HCT116 (cell line): ENCODE measurements around the gene LLGL2. TPM values are rescaled to one million over a fixed set of nuclear protein-coding genes. Genes with fewer than 3 reads are reported as not detected.

Experiments used
- ATAC-seq: fragments of 200-7000 bp; cut with Tn5 transposase; 2 replicates; pipeline ENCODE4 v1.9.1; 2020; ENCODE audit warnings: mild to moderate bottlenecking, moderate library complexity
- BruUV-seq: library from RNA; stranded (reverse); fragments of 400-500 nt; replicated peaks from 2 replicates; lab custom pipeline; 2021; lab: Mats Ljungman, UMichigan
- CTCF ChIA-PET: fragments of 300-600 bp; sonication (Branson Sonifier 250); formaldehyde crosslinking; loops from one replicate; lab custom pipeline; 2021; ENCODE audit warnings: antibody characterized with exemption; lab: Charles Lee
- POLR2A ChIA-PET: fragments of 300-600, 350-600 bp; sonication (Branson Sonifier 250); formaldehyde crosslinking; loops from one replicate; lab custom pipeline; 2021; ENCODE audit warnings: antibody characterized with exemption; lab: Charles Lee
- RAD21 ChIA-PET, 2 experiments: fragments of 300-600 bp; sonication (Branson Sonifier 250); formaldehyde crosslinking; loops; one replicate each; lab custom pipeline; 2023; ENCODE audit warnings: low total read pairs in 2 of 2; ENCODE audit not compliant: uncharacterized antibody in 2 of 2, unreplicated experiment in 2 of 2, low non-redundant PET in 1 of 2; lab: Charles Lee
- DNase-seq: peaks from one replicate; pipeline ENCODE4 v3.0.0-alpha.2; 2010; ENCODE audit warnings: low read depth, low spot score
- H2AFZ ChIP-seq: fragments of 200-600 bp; shearing (Covaris generic), sonication (generic); 2 replicates; pipeline ENCODE4 v1.6.1; 2017; ENCODE audit warnings: low read depth, mixed run types, mixed read lengths, antibody characterized with exemption, low read length; ENCODE audit not compliant: poor library complexity, severe bottlenecking
- H3K27ac ChIP-seq: 2 replicates; pipeline ENCODE4 v1.5.1; 2012; ENCODE audit warnings: low read depth, low read length
- H3K27me3 ChIP-seq: fragments of 200-600 bp; sonication (generic); 2 replicates; pipeline ENCODE4 v1.6.1; 2016; ENCODE audit warnings: mixed run types, low read length, mixed read lengths; ENCODE audit not compliant: insufficient read depth
- H3K36me3 ChIP-seq, 2 experiments: fragments of 200-500 bp in 1 of 2; fragments of 200-600 bp in 1 of 2; sonication (Bioruptor generic) in 1 of 2; sonication (generic) in 1 of 2; 2 replicates each; pipeline versions ENCODE4 v1.5.1 to v1.6.1; 2014 to 2016; ENCODE audit warnings: low read length in 2 of 2, inconsistent platforms in 1 of 2, mixed read lengths in 1 of 2, mixed run types in 1 of 2; ENCODE audit not compliant: insufficient read depth in 2 of 2, control insufficient read depth in 1 of 2
- H3K4me1 ChIP-seq, 2 experiments: fragments of 200-600 bp in 1 of 2; sonication (generic) in 1 of 2; 2 replicates each; pipeline versions ENCODE4 v1.5.1 to v1.6.1; 2012 to 2017; ENCODE audit warnings: low read length in 2 of 2, inconsistent platforms in 1 of 2, mild to moderate bottlenecking in 1 of 2, mixed read lengths in 1 of 2, mixed run types in 1 of 2, moderate library complexity in 1 of 2; ENCODE audit not compliant: insufficient read depth in 2 of 2, control insufficient read depth in 1 of 2
- H3K4me2 ChIP-seq: fragments of 200-600 bp; sonication (generic); 2 replicates; pipeline ENCODE4 v1.6.1; 2017; ENCODE audit warnings: mixed run types, low read length, mixed read lengths
- H3K4me3 ChIP-seq, 2 experiments: fragments of 200-600 bp in 1 of 2; sonication (generic) in 1 of 2; replicated peaks in 1 of 2; 2 replicates each; pipeline ENCODE4 v1.5.1; 2011 to 2016; ENCODE audit warnings: low read length in 2 of 2, control low read depth in 1 of 2, low read depth in 1 of 2, mild to moderate bottlenecking in 1 of 2, mixed read lengths in 1 of 2, mixed run types in 1 of 2
- H3K79me2 ChIP-seq: fragments of 200-600 bp; sonication (generic); 2 replicates; pipeline ENCODE4 v1.6.1; 2017; ENCODE audit warnings: mild to moderate bottlenecking, mixed run types, low read length, moderate library complexity, mixed read lengths; ENCODE audit not compliant: insufficient read depth
- H3K9ac ChIP-seq: fragments of 200-600 bp; sonication (generic); 2 replicates; pipeline ENCODE4 v1.6.1; 2016; ENCODE audit warnings: low read length, mixed read lengths
- H3K9me2 ChIP-seq: fragments of 200-600 bp; sonication (generic), shearing (Covaris generic); 2 replicates; pipeline ENCODE4 v1.6.1; 2017; ENCODE audit warnings: mixed run types, mild to moderate bottlenecking, moderate library complexity; ENCODE audit not compliant: insufficient read depth
- H3K9me3 ChIP-seq, 2 experiments: fragments of 200-500 bp in 1 of 2; fragments of 200-600 bp in 1 of 2; sonication (Bioruptor generic) in 1 of 2; sonication (generic) in 1 of 2; 2 replicates each; pipeline ENCODE4 v1.6.1; 2014 to 2017; ENCODE audit warnings: low read length in 2 of 2, mixed read lengths in 2 of 2, inconsistent platforms in 1 of 2, low read depth in 1 of 2, mild to moderate bottlenecking in 1 of 2, mixed run types in 1 of 2, moderate library complexity in 1 of 2; ENCODE audit not compliant: control insufficient read depth in 1 of 2, insufficient read depth in 1 of 2
- H4K20me1 ChIP-seq: fragments of 200-600 bp; sonication (generic), shearing (Covaris generic); 2 replicates; pipeline ENCODE4 v1.6.1; 2017; ENCODE audit warnings: mixed run types, mild to moderate bottlenecking, moderate library complexity; ENCODE audit not compliant: insufficient read depth
- CEBPB ChIP-seq: IDR thresholded peaks from 2 replicates; pipeline ENCODE4 v1.6.1; 2012; ENCODE audit warnings: low read depth
- CTCF ChIP-seq, 3 experiments: fragments of 200-600 bp in 1 of 3; sonication (generic) in 1 of 3; IDR thresholded peaks in 2 of 3; conservative IDR thresholded peaks in 1 of 3; 2 replicates each; pipeline ENCODE4 v1.5.1; 2012 to 2017; ENCODE audit warnings: low read depth in 2 of 3, low read length in 2 of 3, antibody characterized with exemption in 1 of 3, borderline replicate concordance in 1 of 3, control low read depth in 1 of 3, mild to moderate bottlenecking in 1 of 3, mixed read lengths in 1 of 3, mixed run types in 1 of 3, moderate library complexity in 1 of 3; ENCODE audit not compliant: insufficient read depth in 1 of 3
- POLR2AphosphoS5 ChIP-seq: IDR thresholded peaks from 2 replicates; pipeline ENCODE4 v1.6.1; 2011; ENCODE audit warnings: mild to moderate bottlenecking, low read depth, low read length, moderate library complexity
- ZNF274 ChIP-seq: fragments of 200-500 bp; sonication (Bioruptor generic); IDR thresholded peaks from 2 replicates; pipeline ENCODE4 v1.6.1; 2014; ENCODE audit warnings: mild to moderate bottlenecking, low read depth, low read length, inconsistent platforms
- intact Hi-C: fragments of 100-400 bp; cut with micrococcal nuclease; formaldehyde crosslinking; loops from 2 replicates; pipeline ENCODE4 v1.10.0; 2022
- total RNA-seq: library from RNA; stranded (reverse); gene quantifications from one replicate; pipeline ENCODE4 v1.2.1, GENCODE V29; 2021; ENCODE audit not compliant: unreplicated experiment

LLGL2 gene
- total RNA-seq, 1 experiment from 2014 or later = 209 TPM

- Histone ChIP-seq H3K4me1 (peaks cover 0 to 8% of the 10 kb centered on the region in 2 experiments; a peak in 1 of 4 replicates), H3K27ac (no peak overlapping the region), H3K9me3 (no peaks in the 10 kb centered on the region), H3K27me3 (no peaks in the 10 kb centered on the region), H3K9me2 (no peaks in the 10 kb centered on the region), H3K4me3 (no peak overlapping the region), H3K36me3 (peaks cover 21 to 27% of the 10 kb centered on the region in 2 experiments; a peak in 3 of 4 replicates), H4K20me1 (no peaks in the 10 kb centered on the region), H2AFZ (no peak overlapping the region), H3K4me2 (no peak overlapping the region), H3K79me2 (no peaks in the 10 kb centered on the region), H3K9ac (no peak overlapping the region)
- intact Hi-C loops = no loop called here
- ChIA-PET POLR2A (no interaction called here), CTCF (interaction anchor here (1.1 to 1.5 kb wide), 2 partner anchors 12 to 181 kb away, joined by 3 to 7 read pairs; partner anchors contain the start of gene TSEN54), RAD21 (no interaction called here)
- no TSS peak for BruUV-seq
- DNase-seq = no peak
- TF ChIP-seq POLR2AphosphoS5 = no peak
- TF ChIP-seq CEBPB = no peak
- peak; percentile 9; the same call in 1 of the 2 replicates for ATAC-seq
These were observed 21.5 kb upstream of the LLGL2 start for GRCh38 chr17:75503976-75504346.

- H3K9ac ChIP-seq = no peak overlapping the region
- DNase-seq = no peak
- no peak overlapping the region for H3K4me3 ChIP-seq
- TF ChIP-seq ZNF274 = no peak
- peak; percentile 76 to 95 (median 92); a peak in 5 of 6 replicates for TF ChIP-seq CTCF (IDR thresholded peaks at IDR 0.05 in 2 of 3, conservative IDR thresholded peaks at IDR 0.05 in 1 of 3; ENCODE audit: borderline replicate concordance in 1 of 3, insufficient read depth in 1 of 3, low read depth in 2 of 3, low read length in 2 of 3)
- intact Hi-C loops = no loop called here
- BruUV-seq = no TSS peak
- H3K4me2 ChIP-seq = no peak overlapping the region
- RAD21 ChIA-PET = no interaction called here
- H3K9me3 ChIP-seq = no peaks in the 10 kb centered on the region
- H4K20me1 ChIP-seq = no peaks in the 10 kb centered on the region
- peak; percentile 85 for ATAC-seq
- POLR2A ChIA-PET = no interaction called here
- no peaks in the 10 kb centered on the region for H3K79me2 ChIP-seq
- no peak overlapping the region for H3K27ac ChIP-seq
- H2AFZ ChIP-seq = no peak overlapping the region
- peaks cover 22 to 27% of the 10 kb centered on the region in 2 experiments; a peak in 3 of 4 replicates for H3K36me3 ChIP-seq
- H3K4me1 ChIP-seq = peaks cover 0 to 13% of the 10 kb centered on the region in 2 experiments; a peak in 1 of 4 replicates
- H3K9me2 ChIP-seq = no peaks in the 10 kb centered on the region
- no peaks in the 10 kb centered on the region for H3K27me3 ChIP-seq
- CTCF ChIA-PET = interaction anchor here (1.1 to 1.3 kb wide), 3 partner anchors 12 to 182 kb away, joined by 3 to 4 read pairs (median 4); partner anchors contain the start of gene TSEN54
These were observed 20.9 kb upstream of the LLGL2 start for GRCh38 chr17:75504347-75505151.
